HEK293 (cell line): ENCODE measurements around the gene STYK1.

Experiments used
- ELK4 ChIP-seq: IDR thresholded peaks from 2 replicates; pipeline ENCODE4 v1.6.1; 2011; ENCODE audit warnings: mild to moderate bottlenecking, low read depth, low read length, borderline replicate concordance
- FEZF1 ChIP-seq: fragments of 450-650 bp; formaldehyde crosslinking; IDR thresholded peaks from 2 replicates; pipeline ENCODE4 v1.5.1; 2016; ENCODE audit warnings: missing biosample characterization, missing genetic modification characterization
- INSM2 ChIP-seq: fragments of 450-650 bp; formaldehyde crosslinking; IDR thresholded peaks from 2 replicates; pipeline ENCODE4 v1.5.1; 2016; ENCODE audit warnings: missing biosample characterization, missing genetic modification characterization
- MYNN ChIP-seq: fragments of 450-650 bp; formaldehyde crosslinking; IDR thresholded peaks from 2 replicates; pipeline ENCODE4 v1.5.1; 2016; ENCODE audit warnings: missing biosample characterization, missing genetic modification characterization, borderline replicate concordance
- PATZ1 ChIP-seq: fragments of 450-650 bp; formaldehyde crosslinking; IDR thresholded peaks from 2 replicates; pipeline ENCODE4 v1.5.1; 2016; ENCODE audit warnings: missing biosample characterization, missing genetic modification characterization
- PRDM1 ChIP-seq: fragments of 450-650 bp; formaldehyde crosslinking; IDR thresholded peaks from 2 replicates; pipeline ENCODE4; 2016; ENCODE audit warnings: missing biosample characterization, missing genetic modification characterization
- PRDM6 ChIP-seq: fragments of 450-650 bp; formaldehyde crosslinking; IDR thresholded peaks from 2 replicates; pipeline ENCODE4 v1.5.1; 2017; ENCODE audit warnings: missing biosample characterization, missing genetic modification characterization
- REPIN1 ChIP-seq: fragments of 450-650 bp; formaldehyde crosslinking; IDR thresholded peaks from 2 replicates; pipeline ENCODE4 v1.5.1; 2017; ENCODE audit warnings: missing biosample characterization, missing genetic modification characterization, low read depth
- SETDB1 ChIP-seq: IDR thresholded peaks from one replicate; pipeline ENCODE4 v1.6.1; 2017; ENCODE audit warnings: mild to moderate bottlenecking, low read length, moderate library complexity, mixed read lengths; ENCODE audit not compliant: insufficient read length
- SP7 ChIP-seq: fragments of 450-650 bp; formaldehyde crosslinking; IDR thresholded peaks from 2 replicates; pipeline ENCODE4 v1.5.1; 2016; ENCODE audit warnings: missing biosample characterization, missing genetic modification characterization
- YY2 ChIP-seq: fragments of 450-650 bp; formaldehyde crosslinking; IDR thresholded peaks from 2 replicates; pipeline ENCODE4 v1.5.1; 2016; ENCODE audit warnings: missing biosample characterization, missing genetic modification characterization
- ZBTB11 ChIP-seq: fragments of 450-650 bp; formaldehyde crosslinking; conservative IDR thresholded peaks from 2 replicates; pipeline ENCODE4 v1.5.1; 2016; ENCODE audit warnings: low read depth, missing biosample characterization, missing genetic modification characterization
- ZFP3 ChIP-seq: fragments of 450-650 bp; formaldehyde crosslinking; IDR thresholded peaks from 2 replicates; pipeline ENCODE4 v1.5.1; 2016; ENCODE audit warnings: low read depth, missing biosample characterization, missing genetic modification characterization
- ZNF133 ChIP-seq: fragments of 450-650 bp; formaldehyde crosslinking; IDR thresholded peaks from 2 replicates; pipeline ENCODE4 v1.5.1; 2016; ENCODE audit warnings: missing biosample characterization, missing genetic modification characterization
- ZNF146 ChIP-seq: fragments of 450-650 bp; formaldehyde crosslinking; IDR thresholded peaks from 2 replicates; pipeline ENCODE4 v1.5.1; 2016; ENCODE audit warnings: missing biosample characterization, missing genetic modification characterization
- ZNF16 ChIP-seq: fragments of 450-650 bp; formaldehyde crosslinking; IDR thresholded peaks from 2 replicates; pipeline ENCODE4 v1.5.1; 2016; ENCODE audit warnings: low read depth, missing biosample characterization, missing genetic modification characterization
- ZNF18 ChIP-seq: fragments of 450-650 bp; formaldehyde crosslinking; IDR thresholded peaks from 2 replicates; pipeline ENCODE4 v1.5.1; 2016; ENCODE audit warnings: missing biosample characterization, missing genetic modification characterization
- ZNF2 ChIP-seq: fragments of 450-650 bp; formaldehyde crosslinking; IDR thresholded peaks from 2 replicates; pipeline ENCODE4 v1.5.1; 2016; ENCODE audit warnings: missing biosample characterization, missing genetic modification characterization
- ZNF292 ChIP-seq: fragments of 450-650 bp; formaldehyde crosslinking; IDR thresholded peaks from 2 replicates; pipeline ENCODE4 v1.5.1; 2016; ENCODE audit warnings: low read depth, missing biosample characterization, missing genetic modification characterization, borderline replicate concordance
- ZNF311 ChIP-seq: fragments of 450-650 bp; formaldehyde crosslinking; IDR thresholded peaks from 2 replicates; pipeline ENCODE4 v1.5.1; 2017; ENCODE audit warnings: missing biosample characterization, missing genetic modification characterization, borderline replicate concordance
- ZNF37A ChIP-seq: fragments of 450-650 bp; IDR thresholded peaks from 2 replicates; pipeline ENCODE4 v1.5.1; 2018; ENCODE audit warnings: missing biosample characterization, missing genetic modification characterization
- ZNF394 ChIP-seq: fragments of 450-650 bp; formaldehyde crosslinking; IDR thresholded peaks from 2 replicates; pipeline ENCODE4 v1.5.1; 2016; ENCODE audit warnings: missing biosample characterization, missing genetic modification characterization, mild to moderate bottlenecking, moderate library complexity, borderline replicate concordance
- ZNF48 ChIP-seq: fragments of 450-650 bp; formaldehyde crosslinking; IDR thresholded peaks from 2 replicates; pipeline ENCODE4 v1.5.1; 2016; ENCODE audit warnings: missing biosample characterization, missing genetic modification characterization
- ZNF596 ChIP-seq: fragments of 450-650 bp; IDR thresholded peaks from 2 replicates; pipeline ENCODE4 v1.5.0; 2018; ENCODE audit warnings: missing biosample characterization, mild to moderate bottlenecking, missing genetic modification characterization, moderate library complexity
- ZNF629 ChIP-seq: fragments of 450-650 bp; formaldehyde crosslinking; IDR thresholded peaks from 2 replicates; pipeline ENCODE4 v1.5.1; 2017; ENCODE audit warnings: missing biosample characterization, missing genetic modification characterization
- ZNF777 ChIP-seq: fragments of 450-650 bp; formaldehyde crosslinking; IDR thresholded peaks from 2 replicates; pipeline ENCODE4 v1.5.1; 2017; ENCODE audit warnings: missing biosample characterization, missing genetic modification characterization, borderline replicate concordance
- ZNF830 ChIP-seq: fragments of 450-650 bp; IDR thresholded peaks from 2 replicates; pipeline ENCODE4 v1.5.0; 2018; ENCODE audit warnings: missing biosample characterization, missing genetic modification characterization, low read depth, mild to moderate bottlenecking, moderate library complexity
- ZNF843 ChIP-seq: fragments of 450-650 bp; formaldehyde crosslinking; IDR thresholded peaks from 2 replicates; pipeline ENCODE4 v1.5.1; 2016; ENCODE audit warnings: missing biosample characterization, missing genetic modification characterization
- ZSCAN23 ChIP-seq: fragments of 450-650 bp; formaldehyde crosslinking; IDR thresholded peaks from 2 replicates; pipeline ENCODE4 v1.5.1; 2016; ENCODE audit warnings: missing biosample characterization, missing genetic modification characterization

Gene STYK1

GRCh38 chr12:10716704-10717315 is 43.0 kb upstream of the STYK1 start (continued):
- TF ChIP-seq PATZ1 (tag by site-specific recombination) (peak; percentile 95), ZNF843 (peak; percentile 94), ZNF133 (tag by site-specific recombination) (no peak), ZNF311 (no peak), ZNF37A (no peak), REPIN1 (tag by site-specific recombination) (no peak), ZNF596 (tag by site-specific recombination) (peak; percentile 78), SETDB1 (no peak), ZNF16 (tag by site-specific recombination) (no peak), ZBTB11 (tag by site-specific recombination) (no peak), ZNF777 (tag by site-specific recombination) (no peak), ZNF18 (tag by site-specific recombination) (peak; percentile 51; the same call in 1 of the 2 replicates), ZNF48 (tag by site-specific recombination) (no peak), ZNF830 (tag by site-specific recombination) (no peak), ZNF629 (tag by site-specific recombination) (peak; percentile 80), ZNF394 (tag by site-specific recombination) (peak; percentile 25; the same call in 1 of the 2 replicates), FEZF1 (tag by site-specific recombination) (peak; percentile 95), ZNF146 (tag by site-specific recombination) (no peak; the same call in 1 of the 2 replicates), PRDM1 (no peak), ZFP3 (tag by site-specific recombination) (no peak), INSM2 (tag by site-specific recombination) (peak; percentile 35; the same call in 1 of the 2 replicates), MYNN (tag by site-specific recombination) (no peak), SP7 (tag by site-specific recombination) (peak; percentile 71), ZNF2 (tag by site-specific recombination) (0 out of 2 replicates have a peak, but pooled peaks have one; percentile 21), ELK4 (no peak), ZNF292 (tag by site-specific recombination) (no peak), ZSCAN23 (tag by site-specific recombination) (no peak), YY2 (tag by site-specific recombination) (no peak), PRDM6 (tag by site-specific recombination) (peak; percentile 78)
